A549 treated with ZK216348 at 1 μM for 4 hours (cell line): ENCODE data around the gene KRT83. TPM values are rescaled to one million over a fixed set of nuclear protein-coding genes. Genes with fewer than 3 reads are reported as not detected.

Experiments
- total RNA-seq: library from RNA; stranded (reverse); fragments of 200-300 nt; extraction: Qiagen RNA extraction; gene quantifications from 5 replicates; pipeline ENCODE4 v1.2.3, GENCODE V29; 2022; ENCODE audit warnings: low read depth

Gene KRT83
- 2.9 to 6.1 TPM (median 5.1 TPM) in 5 replicates for total RNA-seq

DNA sequence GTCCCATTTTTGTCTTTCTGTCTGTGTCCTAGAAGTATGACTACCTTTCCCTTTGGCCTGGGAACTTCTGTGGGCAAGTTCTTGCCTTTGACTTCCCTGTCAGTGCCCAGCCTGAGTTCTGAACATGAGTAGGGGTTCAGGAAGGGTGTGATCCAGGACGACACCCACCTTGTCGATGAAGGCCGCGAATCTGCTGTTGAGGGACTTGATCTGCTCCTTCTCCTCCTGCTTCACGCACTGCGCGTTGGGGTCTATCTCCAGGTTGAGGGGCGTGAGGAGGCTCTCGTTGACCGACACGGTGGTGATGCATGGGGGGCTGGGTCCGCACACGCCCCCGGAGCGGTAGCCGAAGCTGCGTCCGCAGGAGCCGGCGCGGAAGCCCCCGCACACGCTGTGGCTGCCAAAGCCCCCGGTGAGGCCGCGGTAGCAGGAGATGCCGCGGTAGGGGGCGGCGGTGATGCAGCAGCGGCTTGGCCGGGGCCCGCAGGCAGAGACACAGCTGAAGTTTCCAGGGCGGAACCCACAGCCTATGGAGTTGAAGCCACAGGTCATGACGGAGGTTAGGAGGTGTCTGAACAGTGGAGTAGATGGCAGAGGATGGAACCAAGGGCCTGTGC, at the start of gene KRT83:
TSS of gene KRT83 (minus strand) at position 615 of the 617 bp plus-strand sequence. CDS start at position 552, 63 bp downstream.

DNA sequence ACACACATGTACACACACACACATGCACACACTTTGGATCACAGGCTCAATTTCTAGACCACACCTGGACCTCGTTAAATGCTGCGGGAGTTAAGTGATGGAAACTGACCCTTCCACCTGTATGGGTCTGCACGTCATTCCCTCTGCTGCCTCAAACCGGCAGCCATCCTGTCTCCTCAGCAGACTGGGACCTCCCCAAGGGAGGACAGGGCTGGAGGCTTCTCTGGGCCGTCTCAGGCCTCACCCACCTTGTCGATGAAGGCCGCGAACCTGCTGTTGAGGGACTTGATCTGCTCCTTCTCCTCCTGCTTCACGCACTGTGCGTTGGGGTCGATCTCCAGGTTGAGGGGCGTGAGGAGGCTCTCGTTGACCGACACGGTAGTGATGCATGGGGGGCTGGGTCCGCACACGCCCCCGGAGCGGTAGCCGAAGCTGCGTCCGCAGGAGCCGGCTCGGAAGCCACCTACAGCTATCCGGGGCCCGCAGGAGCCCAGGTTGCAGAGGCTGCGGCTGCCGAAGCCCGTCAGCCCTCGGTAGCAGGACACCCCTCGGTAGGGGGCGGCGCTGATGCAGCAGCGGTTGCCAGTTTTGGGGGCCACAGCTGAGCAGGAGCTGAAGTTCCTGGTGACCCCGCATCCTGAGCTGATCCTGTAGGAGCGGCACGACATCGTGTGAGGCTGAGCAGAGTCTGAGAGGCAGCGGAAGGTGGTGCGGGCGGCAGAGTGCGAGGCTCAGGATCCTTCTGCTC, 45.7 kb upstream of the KRT83 start, which contains the start of gene KRT85:
TSS of gene KRT85 (minus strand) at position 744 of the 748 bp plus-strand sequence. CDS start at position 668, 76 bp downstream.

DNA sequence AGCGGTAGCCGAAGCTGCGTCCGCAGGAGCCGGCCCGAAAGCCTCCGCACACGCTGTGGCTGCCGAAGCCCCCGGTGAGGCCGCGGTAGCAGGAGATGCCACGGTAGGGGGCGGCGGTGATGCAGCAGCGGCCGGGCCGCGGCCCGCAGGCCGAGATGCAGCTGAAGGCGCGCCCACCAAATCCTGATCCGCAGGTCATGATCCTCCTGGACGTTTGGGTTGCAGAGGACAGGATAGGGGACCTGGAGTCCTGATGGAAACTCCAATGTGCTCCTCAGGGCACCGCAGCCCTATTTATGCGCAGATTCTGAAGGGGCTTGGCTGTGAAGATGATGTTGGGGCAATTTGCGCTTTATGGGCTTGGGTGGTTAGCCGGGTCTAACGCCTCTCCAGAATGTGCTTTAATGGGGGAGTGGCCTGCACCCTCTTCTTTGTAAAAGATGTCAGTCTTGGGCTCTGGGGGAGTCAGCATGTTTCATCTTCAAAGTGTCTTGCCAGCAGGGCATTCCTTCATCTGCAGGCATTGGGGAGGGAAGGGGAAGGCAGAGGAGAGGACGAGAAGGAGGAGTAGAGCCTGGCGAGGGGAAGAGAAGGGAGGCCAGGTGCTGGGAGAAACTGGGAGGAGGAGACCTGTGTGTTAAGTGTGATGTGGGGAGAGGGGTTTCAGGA, 29.8 kb downstream of the KRT83 start, which contains the start of gene KRT81:
TSS of gene KRT81 (minus strand) at position 268 of the 669 bp plus-strand sequence. CDS start at position 199, 69 bp downstream.

DNA sequence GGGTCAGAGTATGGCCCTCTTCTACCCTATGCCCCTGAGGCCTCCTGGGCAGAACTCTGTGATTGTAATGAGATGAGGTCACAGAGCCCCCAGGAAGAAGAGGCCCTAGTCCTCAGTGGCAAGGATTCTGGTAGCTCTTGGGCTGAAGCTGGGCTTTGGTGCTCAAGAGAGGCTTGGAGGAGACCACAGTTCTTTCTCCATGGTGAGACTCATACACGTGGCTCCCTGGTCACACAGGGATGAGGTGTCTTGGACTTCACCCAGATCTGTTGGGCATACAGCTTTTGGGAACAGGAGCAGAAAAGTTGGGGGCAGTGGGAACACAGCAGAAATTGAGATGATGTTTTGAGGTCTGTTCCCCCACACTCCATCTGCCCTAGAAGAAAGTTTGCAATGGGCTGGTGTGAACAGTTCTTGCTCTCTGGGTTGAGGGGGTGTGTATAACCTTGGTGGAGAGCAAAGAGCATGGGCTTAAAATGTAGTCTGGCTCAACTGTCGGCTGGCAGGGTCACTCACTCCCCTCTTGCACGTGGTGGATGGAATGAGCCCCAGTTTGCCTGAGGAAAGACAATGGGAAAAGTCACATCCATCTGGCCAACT, 46.6 kb downstream of the KRT83 start, which contains the start of gene KRT86:
TSS of gene KRT86 (plus strand) at position 125 of the 600 bp plus-strand sequence. CDS start 27,272 bp downstream, outside the sequence.

Other genes with a start within 250 kb of the KRT83 start
- gene SMIM41, start 241.7 kb downstream of the KRT83 start, total RNA-seq: not detected in 5 replicates
- 37.5 to 66.0 TPM (median 57.9 TPM) in 5 replicates for gene KRT80, start 129.4 kb downstream of the KRT83 start, total RNA-seq
- 3,669 to 5,808 TPM (median 4,897 TPM) in 5 replicates for gene KRT7, start 88.2 kb downstream of the KRT83 start, total RNA-seq
- 32.5 to 48.5 TPM (median 46.2 TPM) in 5 replicates for gene KRT86, start 46.8 kb downstream of the KRT83 start, total RNA-seq
- gene KRT81, start 29.9 kb downstream of the KRT83 start, total RNA-seq: 2,470 to 4,224 TPM (median 3,729 TPM) in 5 replicates
- gene KRT85, start 46.1 kb upstream of the KRT83 start, total RNA-seq: not detected in 5 replicates
- gene KRT84, start 64.3 kb upstream of the KRT83 start, total RNA-seq: not detected in 5 replicates
- not detected in 5 replicates for gene KRT82, start 84.9 kb upstream of the KRT83 start, total RNA-seq
- gene KRT75, start 113.0 kb upstream of the KRT83 start, total RNA-seq: 0.12 to 0.20 TPM (median 0.16 TPM) in 4 of 5 replicates, not detected in the other
- gene KRT6B, start 130.7 kb upstream of the KRT83 start, total RNA-seq: 0.11 TPM in 1 of 5 replicates, not detected in the others
- not detected in 5 replicates for gene KRT6C, start 152.4 kb upstream of the KRT83 start, total RNA-seq
- gene KRT6A, start 171.9 kb upstream of the KRT83 start, total RNA-seq: 3.0 to 5.6 TPM (median 5.1 TPM) in 5 replicates
- gene KRT5, start 199.0 kb upstream of the KRT83 start, total RNA-seq: 0.20 to 0.49 TPM (median 0.25 TPM) in 5 replicates
- not detected in 5 replicates for gene KRT71, start 231.7 kb upstream of the KRT83 start, total RNA-seq